HG03378 (cell line): ENCODE results near the gene PIGN.

ENCODE experiments used
- ATAC-seq: cut with Tn5 transposase; IDR thresholded peaks from one replicate; pipeline ENCODE4 v1.9.1; 2021; ENCODE audit warnings: mild to moderate bottlenecking, moderate library complexity; ENCODE audit not compliant: unreplicated experiment

Gene PIGN

DNA sequence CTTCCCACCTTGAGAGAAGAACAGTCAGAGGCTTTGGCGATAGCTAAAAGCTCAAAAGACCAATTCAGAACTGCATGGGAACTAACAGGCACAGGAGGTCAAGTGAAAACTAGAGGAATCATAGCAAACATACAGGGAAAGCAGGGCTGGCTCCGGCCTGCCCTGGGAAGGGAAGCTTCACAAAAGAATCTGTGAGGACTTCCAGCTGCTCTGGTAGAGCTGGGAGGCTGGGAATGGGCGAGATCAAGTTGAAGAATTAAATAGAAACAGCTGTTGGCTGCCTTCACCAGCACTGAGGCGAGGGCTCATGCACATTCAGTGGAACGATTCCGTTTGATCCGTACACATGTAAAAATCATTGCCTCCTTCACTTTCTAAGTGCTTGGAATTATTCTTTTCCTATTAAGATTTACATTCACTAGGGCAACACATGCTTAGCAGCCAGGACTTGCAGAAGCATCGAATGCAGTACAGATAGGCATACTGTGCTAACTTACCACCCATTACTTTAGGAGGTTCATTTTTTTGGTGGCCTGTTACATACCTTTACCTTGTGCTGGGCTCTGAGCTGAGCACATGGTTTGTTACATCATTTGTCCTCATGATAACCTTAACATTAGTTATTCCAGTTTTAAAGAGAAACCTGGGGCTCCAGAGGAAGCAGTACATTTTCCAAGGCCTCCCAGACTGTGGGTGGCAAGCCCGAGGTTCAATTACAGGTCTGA, 168.7 kb downstream of the PIGN start:
- no peak for ATAC-seq

DNA sequence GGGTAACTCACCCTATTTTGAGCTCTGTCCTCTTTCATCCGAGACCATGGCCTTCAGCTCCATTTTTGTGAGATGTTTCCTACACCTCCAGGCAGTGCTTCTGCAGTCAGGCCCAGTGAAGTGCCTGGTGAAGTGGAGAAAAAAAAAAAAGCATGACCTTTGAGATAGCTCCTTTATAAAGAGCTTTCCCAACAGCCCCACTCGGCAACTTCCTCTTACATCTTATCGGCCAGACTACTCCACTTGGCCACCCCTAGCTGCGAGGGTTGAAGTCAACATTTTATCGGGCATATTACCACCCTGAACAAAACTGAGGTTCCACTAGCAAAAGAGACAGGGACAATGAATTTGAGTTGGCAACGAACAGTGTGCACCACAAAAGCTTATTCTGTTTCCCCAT, 169.2 kb downstream of the PIGN start:
- ATAC-seq, result no peak

DNA sequence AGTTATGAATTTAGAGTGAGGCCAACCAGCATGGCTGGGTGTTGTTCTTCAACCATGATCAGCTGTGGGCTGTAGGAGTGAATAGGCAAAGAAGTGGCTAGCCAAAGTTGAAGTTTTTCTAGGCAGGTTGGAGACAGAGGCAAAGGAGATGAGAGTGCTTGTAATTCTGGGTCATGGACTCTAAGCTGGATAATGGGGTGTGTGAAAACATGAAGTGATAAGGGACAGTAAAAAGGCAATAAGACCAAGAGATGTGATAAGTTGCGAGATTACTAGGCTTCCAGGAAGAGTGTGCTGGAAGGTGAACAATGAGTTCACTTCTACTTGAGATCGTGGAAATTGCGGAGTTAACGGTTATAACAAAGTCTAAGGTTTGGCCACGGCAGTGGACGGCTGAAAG, 175.4 kb downstream of the PIGN start:
- ATAC-seq, result no peak

DNA sequence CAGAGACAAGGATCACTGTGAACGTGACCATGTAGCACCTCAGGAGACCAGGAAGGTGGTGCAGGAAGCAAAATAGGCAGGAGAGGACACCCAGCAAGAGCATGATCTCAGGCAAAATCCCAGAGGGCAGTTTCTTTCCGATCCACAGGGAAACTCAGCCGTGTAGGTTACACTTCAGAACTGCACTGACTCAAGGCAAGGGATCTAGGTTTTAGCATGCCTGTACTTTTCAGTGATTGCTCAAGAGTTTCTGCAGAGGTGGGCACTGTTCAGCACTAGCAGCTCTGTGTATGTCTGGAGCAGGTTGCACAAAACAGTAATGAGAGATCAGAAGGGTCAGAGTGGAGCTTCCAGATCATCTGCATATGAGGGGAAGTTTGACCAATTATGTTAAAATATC, 177.3 kb downstream of the PIGN start:
- no peak for ATAC-seq

DNA sequence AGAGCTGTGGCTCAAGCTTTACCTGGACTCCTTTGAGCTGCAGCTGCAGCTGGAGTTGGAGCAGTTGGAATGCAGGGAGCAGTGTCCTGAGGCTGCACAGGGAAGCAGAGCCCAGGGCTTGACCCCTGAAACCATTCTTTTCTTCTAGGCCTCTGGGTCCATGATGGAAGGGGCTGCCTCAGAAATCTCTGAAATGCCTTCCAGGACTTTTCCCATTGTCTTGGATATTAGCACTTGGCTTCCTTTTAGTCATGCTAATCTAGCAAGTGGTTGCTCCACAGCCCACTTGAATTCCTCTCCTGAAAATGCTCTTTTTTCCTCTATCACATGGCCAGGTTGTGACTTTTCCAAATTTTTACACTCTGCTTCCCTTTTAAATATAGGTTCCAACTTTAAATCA, 185.5 kb downstream of the PIGN start:
- ATAC-seq, result no peak

DNA sequence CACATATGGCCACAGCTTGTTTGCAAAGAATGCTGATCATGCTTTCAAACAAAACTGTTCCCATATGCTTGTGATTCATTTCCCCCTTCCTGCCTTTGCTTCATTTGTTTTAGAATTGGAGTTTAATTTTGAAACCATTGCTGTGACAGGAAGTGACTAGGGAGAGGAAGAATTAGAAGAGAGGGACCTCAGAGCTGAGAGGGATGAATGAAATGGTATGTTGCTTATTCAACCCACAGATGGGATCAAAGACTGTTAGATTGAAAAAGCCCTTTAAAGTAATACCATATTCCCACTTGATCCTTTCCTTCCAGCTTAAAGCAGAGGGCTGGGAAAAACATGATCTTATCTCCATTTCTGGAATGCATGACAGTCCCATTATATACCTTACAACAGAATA, 187.9 kb downstream of the PIGN start:
- ATAC-seq, result no peak

DNA sequence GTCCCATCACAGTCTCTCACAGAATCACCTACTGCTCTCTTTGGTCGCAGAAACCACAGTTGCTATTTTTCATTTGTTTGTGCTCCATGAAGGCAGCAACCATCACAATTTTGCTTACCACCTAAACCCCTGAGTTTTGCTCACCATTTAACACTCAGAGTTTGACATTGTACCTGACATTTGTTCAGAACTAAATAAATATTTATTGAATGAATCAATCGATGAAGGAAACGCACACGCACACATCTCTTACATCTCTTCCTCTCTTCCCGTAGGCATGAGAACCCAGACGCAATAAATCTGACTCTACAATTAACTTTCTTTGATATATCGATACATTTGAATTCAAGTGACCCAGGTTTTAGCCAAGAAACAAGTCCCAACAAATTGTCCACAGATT, 188.5 kb downstream of the PIGN start:
- no peak for ATAC-seq

DNA sequence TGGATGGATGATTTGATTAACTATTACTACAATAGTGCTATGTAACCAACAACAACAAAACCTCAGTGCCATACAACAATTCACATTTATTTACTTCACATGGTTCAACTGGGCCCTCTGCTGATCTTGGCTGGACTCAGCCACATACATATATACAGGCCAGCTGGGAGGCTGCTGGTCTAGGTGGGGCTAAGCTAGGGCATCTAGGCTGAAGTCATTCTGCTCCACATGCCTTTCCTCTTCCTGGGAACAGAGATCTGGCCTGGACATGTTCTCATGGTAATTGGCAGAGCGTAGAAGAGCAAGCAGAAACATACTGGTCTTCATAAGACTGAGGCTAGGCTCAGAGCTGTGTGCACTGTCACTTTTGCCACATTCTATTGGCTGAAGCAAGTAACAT, 191.2 kb downstream of the PIGN start:
- no peak for ATAC-seq

DNA sequence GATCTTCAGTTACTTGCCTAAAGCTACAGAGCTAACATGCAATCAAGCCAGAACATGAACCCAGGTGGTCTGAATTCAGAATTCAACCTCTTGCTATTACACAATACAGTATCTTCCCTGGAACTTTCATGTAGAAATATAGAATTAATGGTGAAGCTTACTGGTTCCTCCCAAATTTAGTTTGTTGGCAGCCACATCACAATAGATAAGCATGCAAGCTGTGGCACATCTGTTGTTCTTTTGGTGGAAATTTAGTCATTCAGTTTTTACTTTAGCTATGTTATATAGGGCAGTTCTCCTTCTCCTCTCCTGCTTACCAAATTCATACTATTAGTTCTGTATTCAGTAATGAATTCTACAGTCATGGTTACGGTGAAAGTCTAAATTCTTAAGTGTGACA, 193.0 kb downstream of the PIGN start:
- no peak for ATAC-seq

DNA sequence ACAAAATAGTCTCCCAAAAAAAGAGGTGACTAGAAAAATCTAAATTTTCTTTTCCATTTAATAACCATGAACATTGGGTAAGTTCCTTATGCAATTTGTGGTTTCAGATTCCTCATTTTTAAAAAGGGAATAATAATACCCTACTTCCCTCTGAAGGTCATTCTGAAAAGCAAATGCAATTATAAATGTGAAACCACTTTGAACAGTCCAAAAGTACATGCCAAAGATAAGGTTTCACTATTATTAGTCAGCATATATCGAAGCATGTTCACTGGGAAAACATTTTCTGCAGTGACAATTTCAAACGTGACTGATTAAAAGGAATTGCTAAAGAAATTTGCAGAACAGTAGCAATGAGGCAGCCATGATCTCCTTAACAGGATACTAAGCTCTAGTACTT, 193.9 kb downstream of the PIGN start:
- ATAC-seq, result no peak

DNA sequence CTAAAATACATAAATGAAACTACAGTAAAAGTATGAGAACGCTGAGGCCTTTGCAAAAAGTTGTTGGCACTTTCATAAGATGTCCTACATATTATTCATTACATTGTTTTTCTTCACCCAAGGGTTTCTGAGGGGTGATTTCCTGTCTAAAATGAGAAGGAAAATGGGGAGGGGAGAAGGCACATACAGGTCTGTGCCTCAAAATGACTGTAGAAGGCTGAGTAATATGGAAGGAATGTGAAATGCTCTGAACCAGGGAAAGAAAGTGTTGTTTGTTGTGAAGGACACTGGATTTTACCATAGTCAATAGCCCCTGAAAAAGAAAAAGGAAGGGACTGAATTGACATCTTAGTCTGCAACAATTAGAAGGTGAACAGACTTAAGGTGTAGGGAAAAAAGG, 194.6 kb downstream of the PIGN start:
- no peak for ATAC-seq

DNA sequence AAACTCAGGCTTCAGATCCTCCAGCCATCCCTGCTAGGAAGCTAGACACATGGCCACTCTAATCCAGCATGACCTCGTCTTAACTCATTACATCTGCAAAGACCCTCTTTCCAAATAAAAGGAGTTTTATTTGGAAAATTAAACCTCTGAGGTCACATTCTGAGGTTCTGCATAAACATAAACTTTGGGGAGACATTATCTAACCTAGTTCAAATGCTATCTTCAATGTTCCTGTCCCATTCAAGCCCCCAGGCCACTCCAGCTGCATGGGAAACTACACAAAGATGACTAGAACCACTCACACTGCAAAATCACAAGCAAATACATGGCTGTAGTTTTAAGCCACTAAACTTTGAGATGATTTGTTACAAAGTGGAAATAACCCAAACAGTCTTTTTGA, 195.0 kb downstream of the PIGN start:
- no peak for ATAC-seq

DNA sequence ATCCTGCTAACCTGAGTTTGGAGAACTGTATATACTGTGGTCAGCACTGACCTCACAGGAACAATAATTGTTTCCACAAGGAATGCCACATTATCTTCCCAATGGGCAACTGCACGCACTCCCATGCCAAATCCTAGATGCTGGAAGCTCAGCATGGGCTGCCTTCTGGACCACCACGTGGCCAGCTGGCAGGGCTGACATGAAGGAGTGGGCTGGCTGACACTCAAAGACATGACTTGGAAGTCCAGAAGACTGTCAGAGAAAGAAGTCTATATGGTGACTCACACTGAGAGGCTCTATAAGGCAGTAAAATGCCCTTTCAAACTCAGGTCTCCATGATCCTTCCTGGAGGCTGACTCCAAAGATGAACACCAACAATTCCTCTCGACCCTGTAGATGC, 195.7 kb downstream of the PIGN start:
- ATAC-seq, result no peak
